Lower lobe of right lung (tissue), 2 donors: ENCODE data around the gene NOD1. TPM values are rescaled to one million over a fixed set of nuclear protein-coding genes. Genes with fewer than 3 reads are reported as not detected.

ENCODE experiments used
- ATAC-seq, 2 donors: fragments of 200-7000 bp; cut with Tn5 transposase; one replicate each; pipeline ENCODE4 v1.9.1; 2020 to 2022; ENCODE audit warnings: mild to moderate bottlenecking in 2 of 2, moderate library complexity in 2 of 2
- DNase-seq: peaks from one replicate; pipeline ENCODE4 v3.0.0-alpha.2; 2020
- H3K27ac ChIP-seq: fragments of 200-600 bp; one replicate; pipeline ENCODE4 v1.8.0; 2022
- H3K27me3 ChIP-seq: fragments of 200-600 bp; one replicate; pipeline ENCODE4 v1.8.0; 2022; ENCODE audit warnings: low read depth
- H3K36me3 ChIP-seq: fragments of 200-600 bp; one replicate; pipeline ENCODE4 v1.8.0; 2022; ENCODE audit warnings: mild to moderate bottlenecking
- H3K4me1 ChIP-seq: fragments of 200-600 bp; one replicate; pipeline ENCODE4 v1.8.0; 2022
- H3K4me3 ChIP-seq: fragments of 200-600 bp; one replicate; pipeline ENCODE4 v1.8.0; 2022; ENCODE audit warnings: mild to moderate bottlenecking
- H3K9me3 ChIP-seq: fragments of 200-600 bp; one replicate; pipeline ENCODE4 v1.8.0; 2022
- CTCF ChIP-seq: fragments of 200-600 bp; IDR thresholded peaks from one replicate; pipeline ENCODE4 v1.8.0; 2022; ENCODE audit warnings: antibody characterized with exemption, mild to moderate bottlenecking
- intact Hi-C: fragments of 100-400 bp; cut with DNase I; formaldehyde crosslinking; loops from one replicate; pipeline ENCODE4 v1.11.0; 2022
- total RNA-seq: library from RNA; stranded (reverse); fragmentation: NEBNext Ultra II Directional; extraction: Animal tissue kit (Norgen Biotek cat#: 25700); gene quantifications from one replicate; pipeline ENCODE4 v1.2.1, GENCODE V29; 2021
- donor health status: DM: no; HTN: yes; CAD: no; lungs with severe emphysema.

The NOD1 gene
- total RNA-seq, 1 donor from 2014 or later, result 42.9 TPM

GRCh38 chr7:30469303-30469702, 9.3 kb downstream of the NOD1 start:
- Histone ChIP-seq H3K4me1 (peaks cover 100% of the 10 kb centered on the region), H3K36me3 (no peaks in the 10 kb centered on the region), H3K27me3 (no peaks in the 10 kb centered on the region), H3K9me3 (no peaks in the 10 kb centered on the region), H3K27ac (peak overlapping the region; percentile 84), H3K4me3 (peak overlapping the region; percentile 6)
- ATAC-seq, result peak; percentile 82 to 87
- peak; percentile 81 for DNase-seq
- intact Hi-C loops, result no loop called here
- TF ChIP-seq CTCF, result peak; percentile 25

- H3K36me3 ChIP-seq, result no peaks in the 10 kb centered on the region
- H3K27ac ChIP-seq, result peak overlapping the region; percentile 84
- no peak for ATAC-seq
- intact Hi-C loops, result no loop called here
- H3K9me3 ChIP-seq, result no peaks in the 10 kb centered on the region
- peaks cover 100% of the 10 kb centered on the region for H3K4me1 ChIP-seq
- no peaks in the 10 kb centered on the region for H3K27me3 ChIP-seq
- TF ChIP-seq CTCF, result no peak
- H3K4me3 ChIP-seq, result peak overlapping the region; percentile 6
- no peak for DNase-seq
Measured at GRCh38 chr7:30468791-30469190, 9.8 kb downstream of the NOD1 start.

- H3K4me3 ChIP-seq, result no peak overlapping the region
- no peaks in the 10 kb centered on the region for H3K9me3 ChIP-seq
- H3K36me3 ChIP-seq, result peaks cover 3% of the 10 kb centered on the region
- TF ChIP-seq CTCF, result no peak
- peak overlapping the region; percentile 84 for H3K27ac ChIP-seq
- H3K4me1 ChIP-seq, result peaks cover 100% of the 10 kb centered on the region
- H3K27me3 ChIP-seq, result no peaks in the 10 kb centered on the region
- no peak for DNase-seq
- no peak for ATAC-seq
- intact Hi-C loops, result no loop called here
Measured at GRCh38 chr7:30468041-30468440, 10.5 kb downstream of the NOD1 start.

- no peak for ATAC-seq
- Histone ChIP-seq H3K4me1 (peaks cover 100% of the 10 kb centered on the region), H3K27ac (peak overlapping the region; percentile 84), H3K9me3 (no peaks in the 10 kb centered on the region), H3K4me3 (no peak overlapping the region), H3K36me3 (peaks cover 4% of the 10 kb centered on the region), H3K27me3 (no peaks in the 10 kb centered on the region)
- no peak for DNase-seq
- TF ChIP-seq CTCF, result no peak
- intact Hi-C loops, result no loop called here
Measured at GRCh38 chr7:30467271-30467670, 11.3 kb downstream of the NOD1 start.

- peaks cover 91% of the 10 kb centered on the region for H3K4me1 ChIP-seq
- DNase-seq (no peak), ATAC-seq (no peak)
- no peak for TF ChIP-seq CTCF
- H3K9me3 ChIP-seq, result no peaks in the 10 kb centered on the region
- no peaks in the 10 kb centered on the region for H3K27me3 ChIP-seq
- peaks cover 4% of the 10 kb centered on the region for H3K36me3 ChIP-seq
- peak overlapping the region; percentile 61 for H3K27ac ChIP-seq
- no peak overlapping the region for H3K4me3 ChIP-seq
- intact Hi-C loops, result no loop called here
Measured at GRCh38 chr7:30466266-30466665, 12.3 kb downstream of the NOD1 start.

- no peak for DNase-seq
- no peak overlapping the region for H3K4me3 ChIP-seq
- intact Hi-C loops, result no loop called here
- no peak for TF ChIP-seq CTCF
- peaks cover 4% of the 10 kb centered on the region for H3K36me3 ChIP-seq
- peak overlapping the region; percentile 61 for H3K27ac ChIP-seq
- no peak for ATAC-seq
- no peaks in the 10 kb centered on the region for H3K9me3 ChIP-seq
- no peaks in the 10 kb centered on the region for H3K27me3 ChIP-seq
- peaks cover 89% of the 10 kb centered on the region for H3K4me1 ChIP-seq
Measured at GRCh38 chr7:30465811-30466180, 12.8 kb downstream of the NOD1 start.
